PC-3 (cell line): Measurements from ENCODE around the gene IFI27L2. TPM values are rescaled to one million over a fixed set of nuclear protein-coding genes. Genes with fewer than 3 reads are reported as not detected.

Experiments used
- ATAC-seq: fragments of 200-7000 bp; cut with Tn5 transposase; 2 replicates; pipeline ENCODE4 v1.9.1; 2020; ENCODE audit warnings: mild to moderate bottlenecking, moderate library complexity
- BruUV-seq: library from RNA; stranded (reverse); fragments of 400-500 nt; replicated peaks from 2 replicates; lab custom pipeline; 2021; lab: Mats Ljungman, UMichigan
- CTCF ChIA-PET: fragments of 300-600 bp; sonication (Branson Sonifier 250); formaldehyde crosslinking; loops from one replicate; lab custom pipeline; 2022; ENCODE audit warnings: antibody characterized with exemption; lab: Charles Lee
- POLR2A ChIA-PET: fragments of 300-600 bp; sonication (Branson Sonifier 250); formaldehyde crosslinking; loops from one replicate; lab custom pipeline; 2022; ENCODE audit warnings: antibody characterized with exemption; ENCODE audit not compliant: unreplicated experiment; lab: Charles Lee
- DNase-seq: peaks from one replicate; pipeline ENCODE4 v3.0.0-alpha.2; 2015
- H2AFZ ChIP-seq: fragments of 300-600 bp; sonication (generic); 2 replicates; pipeline ENCODE4 v1.6.0; 2016; ENCODE audit warnings: antibody characterized with exemption, low read length
- H3F3A ChIP-seq: fragments of 300-600 bp; sonication (generic); one replicate; pipeline ENCODE4 v1.6.0; 2017; ENCODE audit warnings: antibody characterized with exemption, low read length, control low read depth, mild to moderate bottlenecking; ENCODE audit not compliant: unreplicated experiment
- H3K27ac ChIP-seq: fragments of 300-600 bp; sonication (generic); 2 replicates; pipeline ENCODE4 v1.5.1; 2016; ENCODE audit warnings: mild to moderate bottlenecking, low read length
- H3K27me3 ChIP-seq: fragments of 300-600 bp; sonication (generic); 2 replicates; pipeline ENCODE4 v1.6.1; 2016; ENCODE audit warnings: low read length, mixed read lengths
- H3K36me3 ChIP-seq: fragments of 300-600 bp; sonication (generic); 2 replicates; pipeline ENCODE4 v1.6.1; 2016; ENCODE audit warnings: low read depth, mixed run types, low read length, mixed read lengths
- H3K4me1 ChIP-seq: fragments of 300-600 bp; sonication (generic); 2 replicates; pipeline ENCODE4 v1.5.1; 2016; ENCODE audit warnings: low read length; ENCODE audit not compliant: insufficient read depth
- H3K4me2 ChIP-seq: fragments of 300-600 bp; sonication (generic); 2 replicates; pipeline ENCODE4 v1.6.0; 2016; ENCODE audit warnings: low read length
- H3K4me3 ChIP-seq: fragments of 300-600 bp; sonication (generic); 2 replicates; pipeline ENCODE4 v1.5.1; 2016; ENCODE audit warnings: mild to moderate bottlenecking, low read length, mixed read lengths
- H3K79me2 ChIP-seq: fragments of 300-600 bp; sonication (generic); 2 replicates; pipeline ENCODE4 v1.6.1; 2017; ENCODE audit warnings: low read length, mixed read lengths
- H3K9ac ChIP-seq: fragments of 300-600 bp; sonication (generic); 2 replicates; pipeline ENCODE4 v1.6.0; 2016; ENCODE audit warnings: mild to moderate bottlenecking, low read length
- H3K9me2 ChIP-seq: fragments of 300-600 bp; sonication (generic); replicated peaks from 2 replicates; pipeline ENCODE4 v1.6.1; 2016; ENCODE audit warnings: mixed run types, low read length, mixed read lengths
- H3K9me3 ChIP-seq: fragments of 300-600 bp; sonication (generic); 2 replicates; pipeline ENCODE4 v1.6.1; 2016; ENCODE audit warnings: low read length, mixed read lengths
- H4K20me1 ChIP-seq: fragments of 300-600 bp; sonication (generic); 2 replicates; pipeline ENCODE4 v1.6.1; 2016; ENCODE audit warnings: low read length, mixed read lengths
- CTCF ChIP-seq: fragments of 300-600 bp; sonication (generic); conservative IDR thresholded peaks from 2 replicates; pipeline ENCODE4 v1.5.1; 2017; ENCODE audit warnings: antibody characterized with exemption, low read depth, mild to moderate bottlenecking, low read length
- EZH2 ChIP-seq: fragments of 300-600 bp; sonication (generic); IDR thresholded peaks from one replicate; pipeline ENCODE4 v1.6.1; 2017; ENCODE audit warnings: antibody characterized with exemption, mild to moderate bottlenecking, low read length; ENCODE audit not compliant: unreplicated experiment
- EZH2phosphoT487 ChIP-seq: fragments of 300-600 bp; sonication (generic); IDR thresholded peaks from 2 replicates; pipeline ENCODE4 v1.6.1; 2018; ENCODE audit warnings: mild to moderate bottlenecking, antibody characterized with exemption, low read length, borderline replicate concordance
- intact Hi-C: fragments of 100-400 bp; cut with micrococcal nuclease; formaldehyde crosslinking; loops from 2 replicates; pipeline ENCODE4 v1.9.0; 2023
- total RNA-seq: library from RNA; depleted of rRNA; stranded (reverse); fragments of >200 nt; gene quantifications from 2 replicates; pipeline ENCODE4 v1.2.3, GENCODE V29; 2014

IFI27L2 gene
- total RNA-seq, 1 experiment from 2014 or later: 42.7 TPM

- no peaks in the 10 kb centered on the region for H4K20me1 ChIP-seq
- H3K4me1 ChIP-seq: no peaks in the 10 kb centered on the region
- H3K36me3 ChIP-seq: no peaks in the 10 kb centered on the region
- ATAC-seq (no peak), DNase-seq (no peak)
- H3K9ac ChIP-seq: no peak overlapping the region
- no peaks in the 10 kb centered on the region for H3K9me2 ChIP-seq
- no peaks in the 10 kb centered on the region for H3F3A ChIP-seq
- intact Hi-C loops: no loop called here
- no peak overlapping the region for H3K4me3 ChIP-seq
- no peak overlapping the region for H3K27ac ChIP-seq
- no peak overlapping the region for H2AFZ ChIP-seq
- no TSS peak for BruUV-seq
- peaks cover 26% of the 10 kb centered on the region for H3K27me3 ChIP-seq
- H3K9me3 ChIP-seq: no peaks in the 10 kb centered on the region
- H3K4me2 ChIP-seq: no peak overlapping the region
- ChIA-PET CTCF (no interaction called here), POLR2A (no interaction called here)
- TF ChIP-seq EZH2phosphoT487: no peak
- TF ChIP-seq CTCF: no peak
- no peak for TF ChIP-seq EZH2
- no peaks in the 10 kb centered on the region for H3K79me2 ChIP-seq
Observed at GRCh38 chr14:94165744-94166143, 36.3 kb upstream of the IFI27L2 start.

GRCh38 chr14:94164685-94165431 is 35.5 kb upstream of the IFI27L2 start:
- H3K9ac ChIP-seq: no peak overlapping the region
- H3F3A ChIP-seq: no peaks in the 10 kb centered on the region
- POLR2A ChIA-PET: no interaction called here
- no peak for TF ChIP-seq EZH2
- TF ChIP-seq CTCF: no peak
- TF ChIP-seq EZH2phosphoT487: no peak
- ATAC-seq: no peak
- intact Hi-C loops: no loop called here
- no peaks in the 10 kb centered on the region for H3K9me2 ChIP-seq
- H3K9me3 ChIP-seq: no peaks in the 10 kb centered on the region
- no peak overlapping the region for H3K4me2 ChIP-seq
- no TSS peak for BruUV-seq
- H3K79me2 ChIP-seq: no peaks in the 10 kb centered on the region
- DNase-seq: no peak
- H3K4me3 ChIP-seq: no peak overlapping the region
- H3K27me3 ChIP-seq: peaks cover 26% of the 10 kb centered on the region
- H4K20me1 ChIP-seq: no peaks in the 10 kb centered on the region
- H3K36me3 ChIP-seq: no peaks in the 10 kb centered on the region
- H3K27ac ChIP-seq: no peak overlapping the region
- H2AFZ ChIP-seq: no peak overlapping the region
- no peaks in the 10 kb centered on the region for H3K4me1 ChIP-seq
- CTCF ChIA-PET: no interaction called here

- BruUV-seq: no TSS peak
- DNase-seq (no peak), ATAC-seq (no peak)
- no peaks in the 10 kb centered on the region for H3K9me2 ChIP-seq
- no peak overlapping the region for H3K27ac ChIP-seq
- ChIA-PET CTCF (no interaction called here), POLR2A (no interaction called here)
- no peaks in the 10 kb centered on the region for H4K20me1 ChIP-seq
- H3K36me3 ChIP-seq: no peaks in the 10 kb centered on the region
- no peak overlapping the region for H3K9ac ChIP-seq
- no peak overlapping the region for H3K4me2 ChIP-seq
- H3F3A ChIP-seq: no peaks in the 10 kb centered on the region
- no peaks in the 10 kb centered on the region for H3K79me2 ChIP-seq
- H2AFZ ChIP-seq: no peak overlapping the region
- peaks cover 26% of the 10 kb centered on the region for H3K27me3 ChIP-seq
- TF ChIP-seq CTCF: no peak
- no peak for TF ChIP-seq EZH2phosphoT487
- no peak for TF ChIP-seq EZH2
- H3K4me3 ChIP-seq: no peak overlapping the region
- intact Hi-C loops: no loop called here
- no peaks in the 10 kb centered on the region for H3K9me3 ChIP-seq
- H3K4me1 ChIP-seq: no peaks in the 10 kb centered on the region
Observed at GRCh38 chr14:94163796-94164195, 34.4 kb upstream of the IFI27L2 start.
